A549 treated with dexamethasone at 1 μM for 4 hours (cell line): ENCODE data around the gene CCNYL1. TPM values are rescaled to one million over a fixed set of nuclear protein-coding genes. Genes with fewer than 3 reads are reported as not detected.

Experiments used
- total RNA-seq: library from RNA; stranded (reverse); fragments of 200-300 nt; extraction: Qiagen RNA extraction; gene quantifications from 5 replicates; pipeline ENCODE4 v1.2.3, GENCODE V29; 2022

The CCNYL1 gene
- 19.1 to 21.5 TPM (median 20.3 TPM) in 5 replicates for total RNA-seq

GRCh38 chr2:207710814-207711740, at the start of gene CCNYL1:
TSS of gene CCNYL1 (plus strand) at chr2:207711640. CDS start at chr2:207711897, 257 bp downstream.

Other genes with a start within 250 kb of the CCNYL1 start
- 15.2 to 28.6 TPM (median 27.7 TPM) in 5 replicates for gene CREB1, start 181.7 kb upstream of the CCNYL1 start, total RNA-seq
- gene METTL21A, start 86.2 kb upstream of the CCNYL1 start, total RNA-seq, result 21.6 to 24.5 TPM (median 23.5 TPM) in 5 replicates
- gene FZD5, start 58.3 kb downstream of the CCNYL1 start, total RNA-seq, result 2.8 to 4.2 TPM (median 3.6 TPM) in 5 replicates